ENCODE measurements around the gene GABRG3. TPM values are rescaled to one million over a fixed set of nuclear protein-coding genes. Genes with fewer than 3 reads are reported as not detected.

GABRG3 gene
- 0.23 to 0.43 TPM (median 0.25 TPM) in 5 replicates for total RNA-seq (2022; extraction: Qiagen RNA extraction)

GRCh38 chr15:26970712-26971210 is at the start of gene GABRG3:
Gene GABRG3 (plus strand): TSS chr15:26971181.

Other genes with a start within 250 kb of the GABRG3 start
- gene GABRB3, start 198.1 kb upstream of the GABRG3 start, total RNA-seq (2022; extraction: Qiagen RNA extraction) = 58.2 to 73.8 TPM (median 71.1 TPM) in 5 replicates
- gene GABRA5, start 104.1 kb upstream of the GABRG3 start, total RNA-seq (2022; extraction: Qiagen RNA extraction) = 77.8 to 117 TPM (median 97.2 TPM) in 5 replicates

All from A549 treated with AZD2906 at 1 μM for 4 hours (cell line).